NB4 (cell line): ENCODE data around the gene CDC34.
"Not testable (repeated sequence)": the region's sequence is repeated elsewhere in the genome, so short reads cannot be mapped to it uniquely, and the experiment has no call there.

ENCODE experiments used
- DNase-seq: peaks from one replicate; pipeline ENCODE4 v3.0.0; 2010; ENCODE audit warnings: low read depth
- H3K4me3 ChIP-seq: one replicate; pipeline ENCODE4 v1.5.1; 2011; ENCODE audit warnings: mild to moderate bottlenecking, low read depth, low read length, moderate library complexity
- CTCF ChIP-seq: IDR thresholded peaks from one replicate; pipeline ENCODE4 v1.5.1; 2012; ENCODE audit warnings: low read depth, low read length
- MAX ChIP-seq: IDR thresholded peaks from 2 replicates; pipeline ENCODE4 v1.6.1; 2011; ENCODE audit warnings: low read depth, low read length
- MYC ChIP-seq: IDR thresholded peaks from 2 replicates; pipeline ENCODE4 v1.6.1; 2011; ENCODE audit warnings: low read depth, low read length
- POLR2A ChIP-seq: IDR thresholded peaks from 2 replicates; pipeline ENCODE4 v1.6.1; 2011; ENCODE audit warnings: mild to moderate bottlenecking; ENCODE audit not compliant: insufficient read length; ENCODE audit errors: extremely low read depth

Gene CDC34

GRCh38 chr19:584240-585001, 52.9 kb downstream of the CDC34 start:
- peak; percentile 64 for DNase-seq
- H3K4me3 ChIP-seq: no peak overlapping the region
- TF ChIP-seq CTCF (peak; percentile 73), MAX (no peak)

DNA sequence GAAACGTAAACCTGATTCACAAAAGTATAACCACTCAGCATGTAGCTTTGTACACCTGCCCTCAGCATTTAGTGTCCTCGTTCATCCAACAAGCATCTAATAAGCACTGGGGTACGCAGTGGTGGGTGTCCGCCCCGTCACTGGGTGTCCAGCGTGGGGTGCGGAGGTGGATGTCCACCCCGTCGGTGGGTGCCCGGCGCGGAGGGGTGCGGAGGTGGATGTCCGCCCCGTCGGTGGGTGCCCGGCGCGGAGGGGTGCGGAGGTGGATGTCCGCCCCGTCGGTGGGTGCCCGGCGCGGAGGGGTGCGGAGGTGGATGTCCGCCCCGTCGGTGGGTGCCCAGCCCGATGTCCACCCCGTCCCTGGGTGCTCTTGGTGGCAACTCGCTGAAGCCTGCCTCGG, 53.6 kb downstream of the CDC34 start:
- not testable (repeated sequence) for DNase-seq, H3K4me3 ChIP-seq

DNA sequence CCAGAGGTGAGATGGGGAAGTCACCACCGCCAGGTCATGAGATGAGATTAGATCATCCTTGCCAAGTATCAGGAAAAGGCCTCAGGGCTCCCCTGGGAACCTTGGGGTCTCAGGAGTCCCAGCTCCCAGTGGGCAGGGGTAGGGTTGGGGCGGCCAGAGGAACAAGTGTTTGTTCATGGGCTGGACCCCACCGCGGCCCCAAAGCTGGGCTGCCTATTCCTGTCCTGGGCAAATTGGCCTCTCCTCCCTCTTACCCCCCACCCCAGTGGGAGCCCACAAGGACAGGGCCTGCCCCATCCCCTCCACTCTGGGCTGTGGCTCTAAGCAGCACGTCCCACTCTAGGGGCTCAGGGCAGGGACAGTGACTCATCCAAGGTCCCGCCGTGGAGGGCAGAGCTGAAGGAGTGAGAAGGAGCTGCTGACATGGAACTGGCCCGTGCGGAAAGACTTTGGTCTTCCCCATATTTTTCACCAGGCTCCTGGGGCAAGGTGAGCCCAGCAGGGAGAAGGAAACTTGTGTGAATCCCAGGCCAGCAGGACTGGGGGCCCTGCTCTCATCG, 54.1 kb downstream of the CDC34 start:
- TF ChIP-seq MYC: no peak
- no peak for TF ChIP-seq MAX
- no peak for TF ChIP-seq POLR2A
- TF ChIP-seq CTCF: no peak
- DNase-seq: peak; percentile 36
- H3K4me3 ChIP-seq: no peak overlapping the region

GRCh38 chr19:588093-588740, 56.7 kb downstream of the CDC34 start:
- TF ChIP-seq MAX (no peak; the same call in 1 of the 2 replicates), POLR2A (no peak), MYC (peak; percentile 41; the same call in 1 of the 2 replicates), CTCF (peak; percentile 45)
- peak; percentile 77 for DNase-seq
- H3K4me3 ChIP-seq: no peak overlapping the region

GRCh38 chr19:588741-589692, 57.5 kb downstream of the CDC34 start:
- no peak overlapping the region for H3K4me3 ChIP-seq
- TF ChIP-seq MYC: no peak
- no peak for TF ChIP-seq POLR2A
- DNase-seq: no peak

- DNase-seq: no peak
- TF ChIP-seq MYC (no peak), CTCF (no peak), POLR2A (no peak), MAX (no peak)
- H3K4me3 ChIP-seq: no peak within 1 kb of the TSS
Observed at GRCh38 chr19:589693-590395, 58.3 kb downstream of the CDC34 start, which contains the start of gene HCN2. Gene HCN2, plus strand, starts transcription at chr19:589881. Its CDS starts 65 bp downstream, at chr19:589946.
